HG03432 (cell line): ENCODE measurements around the gene PPP1R12C.
"Not testable (repeated sequence)": the region's sequence is repeated elsewhere in the genome, so short reads cannot be mapped to it uniquely, and the experiment has no call there.

Experiments
- ATAC-seq: cut with Tn5 transposase; IDR thresholded peaks from one replicate; pipeline ENCODE4 v1.9.1; 2021; ENCODE audit warnings: mild to moderate bottlenecking, moderate library complexity; ENCODE audit not compliant: unreplicated experiment

The PPP1R12C gene

GRCh38 chr19:55112246-55112776 is 5.1 kb downstream of the PPP1R12C start:
- no peak for ATAC-seq

- ATAC-seq: no peak
Observed at GRCh38 chr19:55111238-55111831, 6.1 kb downstream of the PPP1R12C start.

- ATAC-seq: no peak
Observed at GRCh38 chr19:55109527-55110291, 7.7 kb downstream of the PPP1R12C start.

- not testable (repeated sequence) for ATAC-seq
Observed at GRCh38 chr19:55107252-55107651, 10.2 kb downstream of the PPP1R12C start.

DNA sequence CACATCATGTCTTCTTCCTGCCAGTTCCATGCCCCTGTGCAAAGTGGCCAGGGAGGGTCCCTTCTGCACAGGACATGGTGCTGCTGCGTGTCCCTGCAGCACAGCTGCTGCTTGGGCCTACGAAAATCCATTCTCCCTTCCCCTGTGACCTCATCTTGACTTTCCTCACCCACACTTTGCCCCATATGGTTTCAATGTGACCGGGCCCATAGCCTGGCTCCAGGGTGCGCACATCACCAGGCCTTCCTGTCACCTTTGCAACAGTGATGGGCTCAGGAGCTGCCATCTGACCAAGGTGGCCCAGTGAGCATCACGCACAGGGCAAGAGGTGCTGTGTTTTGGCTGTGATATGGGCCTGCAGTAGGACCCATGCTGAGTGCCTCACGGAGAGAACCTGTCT is 10.8 kb downstream of the PPP1R12C start:
- no peak for ATAC-seq

GRCh38 chr19:55105237-55105636 is 12.2 kb downstream of the PPP1R12C start:
- no peak for ATAC-seq

GRCh38 chr19:55103190-55103589 is 14.2 kb downstream of the PPP1R12C start:
- no peak for ATAC-seq

DNA sequence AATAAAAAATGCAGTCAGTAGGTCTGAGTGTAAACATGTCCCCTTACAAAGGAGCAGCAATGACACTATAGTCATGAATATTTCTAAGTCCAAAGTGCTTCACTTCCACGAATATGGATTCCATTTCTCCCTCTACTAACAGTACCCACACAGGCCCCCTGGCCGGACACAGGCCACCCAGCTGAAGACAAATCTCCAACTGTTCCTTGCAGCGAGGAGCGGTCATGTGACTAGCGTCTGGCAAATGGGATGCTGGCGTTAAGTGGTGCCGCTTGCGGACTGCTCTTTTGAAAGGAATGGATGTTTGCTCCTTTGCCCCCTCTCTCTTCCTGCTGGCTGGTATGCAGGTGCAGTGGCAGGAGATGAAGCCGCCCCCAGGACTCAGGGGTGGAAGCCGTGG is 16.2 kb downstream of the PPP1R12C start:
- ATAC-seq: no peak

DNA sequence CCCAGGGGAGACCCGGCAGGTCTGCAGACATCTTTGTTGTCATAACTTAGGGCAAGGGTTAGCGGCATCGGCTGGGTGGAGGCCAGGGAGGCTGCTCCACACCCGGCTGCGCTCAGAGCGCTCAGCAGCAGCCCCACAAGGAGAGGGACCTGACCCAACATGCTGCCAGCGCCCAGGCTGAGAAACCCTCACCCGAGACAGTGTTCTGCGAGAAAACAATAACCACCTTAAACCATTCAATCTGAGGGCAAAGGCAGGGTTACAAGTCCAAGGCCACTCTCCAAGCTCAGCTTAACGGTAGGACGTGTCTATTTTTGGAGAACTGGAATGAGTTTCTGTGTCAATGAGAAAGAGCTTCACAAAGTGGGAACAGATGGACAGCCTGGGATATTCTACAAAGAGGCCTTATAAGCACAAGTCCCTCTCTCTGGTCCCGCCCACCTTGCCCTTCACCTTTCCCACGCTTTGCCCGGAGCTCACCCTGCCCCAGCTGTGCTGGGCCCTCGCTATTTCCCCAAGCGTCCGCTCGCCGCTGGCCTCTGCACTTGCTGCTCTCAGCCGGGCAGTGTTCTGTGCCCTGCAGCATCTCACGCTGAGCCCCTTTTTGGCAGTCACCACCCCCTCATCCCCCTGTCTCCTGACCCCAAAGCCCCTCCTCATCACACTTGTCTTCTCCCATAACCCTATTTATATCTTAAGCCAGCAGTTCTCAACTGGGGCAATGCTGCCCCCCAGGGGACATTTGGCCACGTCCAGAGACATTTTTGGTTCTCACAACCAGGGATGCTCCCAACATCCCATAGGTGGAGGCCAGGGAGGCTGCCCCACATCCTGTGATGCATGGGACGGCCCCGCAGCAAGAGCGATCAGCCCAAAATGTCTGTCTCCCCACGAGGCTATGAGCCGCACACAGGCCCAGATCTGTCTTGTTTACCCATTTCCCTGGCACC is 17.6 kb downstream of the PPP1R12C start:
- no peak for ATAC-seq

- ATAC-seq: no peak
Observed at GRCh38 chr19:55098716-55099556, 18.5 kb downstream of the PPP1R12C start.

DNA sequence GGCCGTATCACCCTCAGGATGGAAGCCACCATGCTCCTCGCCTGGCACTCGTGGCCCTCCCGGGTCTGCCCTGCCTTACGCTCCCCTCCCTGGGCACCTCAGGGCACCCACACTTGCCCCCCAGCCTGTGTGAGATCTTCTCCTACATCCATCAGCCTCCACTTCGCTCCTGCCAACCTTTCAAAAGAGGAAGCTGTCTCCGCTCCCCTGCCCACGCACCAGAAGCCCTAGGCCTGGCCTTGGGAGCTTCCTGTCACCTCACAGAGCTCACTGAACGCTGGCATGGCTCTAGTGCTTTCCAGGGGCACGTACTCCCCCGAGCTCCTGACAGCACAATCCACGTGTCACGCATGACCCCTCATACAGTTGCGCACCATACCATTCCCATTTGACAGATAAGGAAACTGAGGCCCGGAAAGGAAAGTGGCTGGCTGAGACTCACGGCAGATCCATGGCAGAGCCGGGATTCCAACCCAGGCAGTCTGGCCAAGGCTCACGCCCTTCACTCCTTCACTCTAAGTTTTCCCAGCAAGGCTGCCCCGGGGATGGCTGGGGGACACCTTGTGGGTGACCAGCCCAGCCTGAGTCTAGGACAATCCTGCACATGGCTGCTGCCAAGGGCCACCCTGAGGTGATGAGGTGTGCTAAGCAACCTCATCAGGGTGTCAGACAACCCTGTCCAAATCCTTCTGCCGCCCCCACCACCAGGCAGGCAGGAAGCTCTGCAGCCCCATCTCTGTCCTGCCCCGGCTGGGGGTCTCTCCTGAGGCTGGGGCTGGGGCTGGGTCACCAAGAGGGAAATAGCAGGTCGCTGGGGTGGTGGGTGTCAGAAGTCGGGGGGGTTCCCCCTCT is 19.3 kb downstream of the PPP1R12C start:
- ATAC-seq: no peak

- ATAC-seq: no peak
Observed at GRCh38 chr19:55096061-55096701, 21.3 kb downstream of the PPP1R12C start.

GRCh38 chr19:55095260-55096060 is 22.0 kb downstream of the PPP1R12C start:
- ATAC-seq: no peak

- ATAC-seq: no peak
Observed at GRCh38 chr19:55094456-55095259, 22.8 kb downstream of the PPP1R12C start.

GRCh38 chr19:55092423-55093318 is 24.8 kb downstream of the PPP1R12C start:
- no peak for ATAC-seq

DNA sequence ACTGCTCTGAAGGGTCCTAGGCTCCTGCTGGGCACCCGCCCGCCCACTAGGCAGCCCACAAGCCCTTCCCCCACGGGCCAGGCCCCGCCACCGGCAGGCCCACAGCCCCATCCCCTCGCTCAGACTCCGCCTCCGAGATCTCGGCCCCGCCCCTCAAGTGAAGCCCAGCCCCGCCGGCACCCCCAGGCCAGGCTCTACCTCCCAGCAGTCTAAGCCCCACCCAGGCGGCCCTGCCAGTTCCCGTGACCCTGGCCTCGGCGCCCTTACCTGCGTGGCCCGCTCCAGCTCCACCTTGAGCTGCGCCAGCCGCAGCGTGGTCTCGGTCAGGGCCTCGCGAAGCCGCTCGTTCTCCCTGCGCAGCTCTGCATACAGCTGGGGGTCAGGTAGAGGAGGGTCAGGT is 25.5 kb downstream of the PPP1R12C start:
- ATAC-seq: no peak
